ENCODE measurements around the gene ARF1.

GRCh38 chr1:228035844-228036243, 46.7 kb upstream of the ARF1 start:
- no peak for TF ChIP-seq CTCF (IDR thresholded peaks at IDR 0.05)
- TF ChIP-seq POLR2A (IDR thresholded peaks at IDR 0.05): no peak
